ENCODE results near the gene NCF4.

Gene NCF4

GRCh38 chr22:36922711-36923110 is 61.9 kb downstream of the NCF4 start:
- no peak for DNase-seq (ENCODE audit: low spot score)

GRCh38 chr22:36923131-36923788 is 62.5 kb downstream of the NCF4 start:
- no peak for DNase-seq (ENCODE audit: low spot score)

GRCh38 chr22:36924151-36924698 is 63.4 kb downstream of the NCF4 start:
- no peak for DNase-seq (ENCODE audit: low spot score)

- no peak for DNase-seq (ENCODE audit: low spot score)
These were observed 64.8 kb downstream of the NCF4 start for GRCh38 chr22:36925388-36926290.

GRCh38 chr22:36926309-36926708 is 65.5 kb downstream of the NCF4 start:
- no peak for DNase-seq (ENCODE audit: low spot score)

GRCh38 chr22:36926721-36927435 is 66.1 kb downstream of the NCF4 start:
- no peak for DNase-seq (ENCODE audit: low spot score)

All from hepatic stellate cell (primary cell).